T-cell (primary cell): ENCODE measurements around the gene MTHFD1. TPM values are rescaled to one million over a fixed set of nuclear protein-coding genes. Genes with fewer than 3 reads are reported as not detected.
A peak's percentile ranks its signal among the peaks of the same experiment; 100 is the strongest.

Experiments used
- ATAC-seq, 4 experiments: fragments of 200-7000 bp in 3 of 4; fragments of 150-1000 bp in 1 of 4; cut with Tn5 transposase; replicated peaks in 1 of 4; 1 replicate in 3 of 4; 2 replicates in 1 of 4; pipeline ENCODE4 v1.10.0; 2021; ENCODE audit warnings: moderate library complexity in 3 of 4, mild to moderate bottlenecking in 2 of 4, moderate number of reproducible peaks in 1 of 4
- CTCF ChIA-PET, 2 donors: fragments of 300-600 bp; sonication (Branson Sonifier 250); formaldehyde crosslinking; loops; one replicate each; lab custom pipeline; 2022; ENCODE audit warnings: antibody characterized with exemption in 2 of 2; lab: Charles Lee
- POLR2A ChIA-PET, 2 donors: fragments of 300-600 bp; sonication (Branson Sonifier 250); formaldehyde crosslinking; loops; one replicate each; lab custom pipeline; 2022; ENCODE audit warnings: antibody characterized with exemption in 2 of 2; lab: Charles Lee
- DNase-seq, 35 experiments: peaks; one replicate each; pipeline versions ENCODE4 v3.0.0 to v3.0.0-alpha.2; 2013 to 2023
- H3K27ac ChIP-seq: one replicate; pipeline ENCODE4 v1.5.1; 2013; ENCODE audit warnings: low read length
- H3K27me3 ChIP-seq, 2 experiments: replicated peaks in 1 of 2; 1 replicate in 1 of 2; 2 replicates in 1 of 2; pipeline versions ENCODE4 v1.6.1 to v1.7.0; 2013; ENCODE audit warnings: low read length in 1 of 2, mixed read lengths in 1 of 2; ENCODE audit not compliant: control insufficient read depth in 2 of 2, insufficient read depth in 2 of 2; ENCODE audit errors: extremely low read depth in 1 of 2
- H3K36me3 ChIP-seq, 2 donors: 1 replicate in 1 of 2; 2 replicates in 1 of 2; pipeline versions ENCODE4 v1.6.1 to v1.7.0; 2013; ENCODE audit warnings: low read length in 1 of 2; ENCODE audit not compliant: control insufficient read depth in 2 of 2, insufficient read depth in 1 of 2; ENCODE audit errors: extremely low read depth in 1 of 2
- H3K4me1 ChIP-seq, 2 experiments: 1 replicate in 1 of 2; 2 replicates in 1 of 2; pipeline versions ENCODE4 v1.6.1 to v1.7.0; 2013; ENCODE audit warnings: low read length in 2 of 2, mixed read lengths in 1 of 2; ENCODE audit not compliant: insufficient read depth in 2 of 2, control insufficient read depth in 1 of 2; ENCODE audit errors: extremely low read depth in 1 of 2
- H3K4me3 ChIP-seq, 2 donors: 1 replicate in 1 of 2; 2 replicates in 1 of 2; pipeline versions ENCODE4 v1.5.1 to v1.7.0; 2013; ENCODE audit warnings: mild to moderate bottlenecking in 2 of 2, low read length in 1 of 2, moderate library complexity in 1 of 2; ENCODE audit not compliant: control insufficient read depth in 1 of 2; ENCODE audit errors: extremely low read depth in 1 of 2
- H3K9me3 ChIP-seq: 2 replicates; pipeline ENCODE4 v1.7.0; 2013
- H3K27ac Mint-ChIP-seq, 2 donors: one replicate each; pipeline ENCODE4 v1.8.0; 2020 to 2021; ENCODE audit warnings: mild to moderate bottlenecking in 2 of 2, mixed read lengths in 2 of 2
- H3K27me3 Mint-ChIP-seq, 2 donors: one replicate each; pipeline ENCODE4 v1.8.0; 2021 to 2022; ENCODE audit warnings: mixed read lengths in 2 of 2
- H3K36me3 Mint-ChIP-seq: one replicate; pipeline ENCODE4 v1.8.0; 2021; ENCODE audit warnings: mixed read lengths
- H3K4me1 Mint-ChIP-seq, 3 donors: one replicate each; pipeline ENCODE4 v1.8.0; 2020 to 2022; ENCODE audit warnings: mixed read lengths in 3 of 3, mild to moderate bottlenecking in 1 of 3
- H3K4me3 Mint-ChIP-seq, 3 donors: one replicate each; pipeline ENCODE4 v1.8.0; 2020 to 2022; ENCODE audit warnings: mild to moderate bottlenecking in 3 of 3, mixed read lengths in 3 of 3, moderate library complexity in 3 of 3
- H3K9me3 Mint-ChIP-seq, 3 donors: one replicate each; pipeline ENCODE4 v1.8.0; 2020 to 2022; ENCODE audit warnings: mixed read lengths in 3 of 3
- WGBS: methylation state at CpG from one replicate; pipeline ENCODE4 v1.1.5; 2013; ENCODE audit warnings: missing lambda C conversion rate; ENCODE audit not compliant: insufficient coverage; 5-methylcytosine and 5-hydroxymethylcytosine counted together
- total RNA-seq, 35 experiments: library from RNA in 6 of 35; stranded (reverse) in 6 of 35; fragments of 120-200 nt in 1 of 35; gene quantifications; one replicate each; pipeline versions ENCODE4 v1.2.1 to v1.2.4 and lab custom pipeline; 2013 to 2026

Gene MTHFD1
- total RNA-seq, 5 donors from 2014 or later (not counting 1 experiment from before 2014, with no cell fraction given), result 27.6 to 48.9 (median 43.4) TPM

- DNase-seq, result peak in 7 of 35 experiments; percentile 6 to 57 (median 19)
- Histone ChIP-seq H3K4me1 (peaks cover 45% of the 10 kb centered on the region in 2 experiments), H3K36me3 (peaks cover 0 to 8% of the 10 kb centered on the region in 2 donors), H3K4me3 (peak overlapping the region; percentile 93 to 99), H3K27ac (peak overlapping the region; percentile 100), H3K9me3 (no peaks in the 10 kb centered on the region), H3K27me3 (no peaks in the 10 kb centered on the region)
- Mint-ChIP-seq H3K4me3 (peak overlapping the region; percentile 91 to 95 (median 92)), H3K27ac (peak overlapping the region; percentile 97 to 99), H3K27me3 (no peaks in the 10 kb centered on the region), H3K9me3 (no peaks in the 10 kb centered on the region), H3K4me1 (peaks cover 53 to 72% (median 66%) of the 10 kb centered on the region in 3 donors), H3K36me3 (peaks cover 19% of the 10 kb centered on the region)
- ChIA-PET POLR2A (interaction anchor here (0.5 to 1.3 kb wide), 7 partner anchors 8 to 21 kb away, joined by 3 to 15 read pairs (median 4); no protein-coding TSS in a partner anchor), CTCF (interaction anchor here (0.6 to 3.6 kb wide), 11 partner anchors 8 to 136 kb away, joined by 3 to 28 read pairs (median 3); no protein-coding TSS in a partner anchor)
- WGBS, result 0% methylated on average over 7 of the region's 8 CpGs
- ATAC-seq, result no peak
Observed at GRCh38 chr14:64501411-64502171, 113.4 kb downstream of the MTHFD1 start.

DNA sequence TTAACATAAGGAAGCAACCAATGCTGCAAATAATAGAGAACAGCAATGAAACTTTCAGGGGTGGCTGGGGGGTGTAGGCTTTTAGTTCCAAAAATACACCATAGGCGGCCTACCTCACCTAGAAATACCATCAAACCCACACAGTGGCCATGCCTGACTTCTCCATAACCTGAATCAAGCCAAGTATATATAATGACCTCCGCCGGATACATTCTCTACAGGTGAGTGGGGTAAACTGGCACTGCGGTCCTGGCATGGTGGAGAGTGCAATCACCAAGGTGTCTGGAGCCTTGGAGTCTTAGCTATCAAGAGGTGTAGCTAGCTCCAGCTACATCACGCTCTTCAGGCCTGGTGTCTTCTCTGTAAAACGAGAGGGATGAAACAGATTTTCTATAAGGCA lies 114.3 kb downstream of the MTHFD1 start:
- no peaks in the 10 kb centered on the region for H3K9me3 ChIP-seq
- DNase-seq, result peak in 15 of 35 experiments; percentile 5 to 59 (median 17)
- H3K4me3 Mint-ChIP-seq, result peak overlapping the region; percentile 91 to 95 (median 92)
- peak overlapping the region; percentile 97 to 99 for H3K27ac Mint-ChIP-seq
- peaks cover 0 to 8% of the 10 kb centered on the region in 2 donors for H3K36me3 ChIP-seq
- H3K4me3 ChIP-seq, result peak overlapping the region; percentile 93 to 99
- H3K27me3 ChIP-seq, result no peaks in the 10 kb centered on the region
- POLR2A ChIA-PET, result interaction anchor here (0.5 to 1.3 kb wide), 12 partner anchors 10 to 639 kb away, joined by 3 to 17 read pairs (median 4); no protein-coding TSS in a partner anchor
- H3K36me3 Mint-ChIP-seq, result peaks cover 15% of the 10 kb centered on the region
- no peak for ATAC-seq
- 0% methylated on average over 2 of the region's 6 CpGs for WGBS
- peak overlapping the region; percentile 100 for H3K27ac ChIP-seq
- H3K9me3 Mint-ChIP-seq, result no peaks in the 10 kb centered on the region
- peaks cover 55 to 72% (median 67%) of the 10 kb centered on the region in 3 donors for H3K4me1 Mint-ChIP-seq
- peaks cover 45 to 49% of the 10 kb centered on the region in 2 experiments for H3K4me1 ChIP-seq
- CTCF ChIA-PET, result interaction anchor here (0.6 to 3.6 kb wide), 9 partner anchors 9 to 114 kb away, joined by 3 to 28 read pairs (median 3); partner anchors contain the start of gene MTHFD1 (in 1 of the 2)
- H3K27me3 Mint-ChIP-seq, result no peaks in the 10 kb centered on the region

DNA sequence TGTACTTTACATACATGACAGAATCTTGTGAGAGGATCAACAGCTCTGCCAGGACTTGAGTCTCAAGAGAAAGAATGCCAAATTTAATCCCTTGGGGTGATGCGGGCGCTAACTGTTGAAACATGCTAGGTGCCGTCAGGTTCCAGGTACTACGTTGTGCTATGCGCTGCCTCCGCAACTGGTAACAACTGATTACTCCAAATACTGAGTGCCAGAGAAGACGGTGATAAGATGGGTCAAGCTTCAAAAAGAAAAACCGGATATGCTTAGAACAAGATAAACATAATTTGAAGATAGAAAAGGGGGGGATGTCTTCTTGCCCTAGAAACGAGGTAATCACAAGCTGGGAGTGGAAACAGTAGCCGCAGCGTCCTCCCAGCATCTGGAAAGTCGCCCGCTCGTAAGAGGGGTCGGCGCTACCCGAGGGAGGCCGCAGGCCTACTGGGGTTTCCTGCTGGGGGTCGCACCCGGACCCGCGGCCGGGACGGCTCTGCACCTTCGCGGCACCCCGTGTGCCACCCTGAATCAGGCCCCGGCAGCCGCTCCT lies 114.8 kb downstream of the MTHFD1 start:
- Mint-ChIP-seq H3K27me3 (no peaks in the 10 kb centered on the region), H3K36me3 (peaks cover 12% of the 10 kb centered on the region), H3K27ac (peak overlapping the region; percentile 97 to 99), H3K9me3 (no peaks in the 10 kb centered on the region), H3K4me3 (peak overlapping the region; percentile 91 to 95 (median 92)), H3K4me1 (peaks cover 55 to 72% (median 67%) of the 10 kb centered on the region in 3 donors)
- POLR2A ChIA-PET, result interaction anchor here (0.5 to 1.9 kb wide), 14 partner anchors 9 to 861 kb away, joined by 3 to 17 read pairs (median 4); no protein-coding TSS in a partner anchor
- no peak for ATAC-seq
- peak in 13 of 35 experiments; percentile 5 to 58 (median 20) for DNase-seq
- Histone ChIP-seq H3K4me3 (peak overlapping the region; percentile 93 to 99), H3K4me1 (peaks cover 45 to 54% of the 10 kb centered on the region in 2 experiments), H3K9me3 (no peaks in the 10 kb centered on the region), H3K27me3 (no peaks in the 10 kb centered on the region), H3K27ac (peak overlapping the region; percentile 100), H3K36me3 (peaks cover 0 to 6% of the 10 kb centered on the region in 2 donors)
- CTCF ChIA-PET, result interaction anchor here (0.6 to 3.6 kb wide), 7 partner anchors 8 to 115 kb away, joined by 3 to 28 read pairs (median 4); partner anchors contain the start of gene MTHFD1 (in 1 of the 2)
- 0% methylated on average over 26 of the region's 29 CpGs for WGBS

DNA sequence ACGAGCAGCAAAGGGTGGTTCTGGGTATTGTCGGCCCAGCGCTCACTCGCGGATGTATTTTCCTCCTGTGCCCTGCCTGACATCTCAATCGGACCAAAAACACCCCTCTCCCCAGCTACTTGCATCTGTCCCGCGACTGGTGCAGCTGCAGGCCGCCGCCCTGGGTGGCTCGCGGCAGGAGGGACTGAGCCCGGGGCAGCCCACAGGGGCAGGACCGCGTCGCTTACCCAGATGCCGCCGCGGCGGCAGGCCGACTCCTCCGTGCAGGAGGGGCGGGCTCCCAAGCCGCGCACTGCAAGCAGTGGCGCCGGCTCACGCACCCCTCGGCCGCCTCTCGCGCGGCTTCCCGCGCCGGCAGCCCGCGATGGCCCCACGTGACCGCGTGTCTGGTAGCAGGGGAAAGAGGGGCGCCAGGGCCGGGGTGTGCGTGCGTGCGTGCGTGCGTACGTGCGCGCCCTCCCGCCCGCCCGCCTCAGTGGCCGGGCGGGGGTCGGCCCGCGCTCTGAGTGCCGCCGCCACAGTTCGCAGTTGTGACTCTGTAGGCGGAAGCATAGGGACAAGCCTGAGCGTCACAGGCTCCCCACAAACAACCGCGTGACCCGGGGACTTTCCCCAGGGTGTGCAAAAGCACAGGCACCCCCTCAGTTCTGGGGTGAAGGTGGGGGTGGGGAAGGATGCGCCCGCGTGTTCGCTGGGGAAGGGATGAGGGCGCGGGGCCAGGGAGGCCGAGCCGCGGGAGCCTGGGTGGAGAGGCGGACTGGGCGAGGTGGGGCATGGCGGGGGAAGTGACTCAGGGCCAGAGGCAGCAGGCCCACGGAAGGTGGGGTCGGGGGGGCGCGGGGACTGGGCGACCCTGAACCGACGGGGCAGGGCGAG lies 115.5 kb downstream of the MTHFD1 start, which contains the start of gene ZBTB25:
Gene ZBTB25, minus strand, starts transcription at position 405 of the 876 bp plus-strand sequence. CDS start 13,305 bp downstream, outside the sequence.
- Histone ChIP-seq H3K27me3 (no peaks in the 10 kb centered on the region), H3K27ac (peak within 1 kb of the TSS; percentile 100), H3K4me1 (peaks cover 48 to 54% of the 10 kb centered on the region in 2 experiments), H3K4me3 (peak within 1 kb of the TSS; percentile 93 to 99), H3K9me3 (no peaks in the 10 kb centered on the region), H3K36me3 (peaks cover 0 to 2% of the 10 kb centered on the region in 2 donors)
- DNase-seq (peak; percentile 86 to 100 (median 99)), ATAC-seq (peak; percentile 66 to 77 (median 68))
- CTCF ChIA-PET, result interaction anchor here (0.6 to 3.6 kb wide), 6 partner anchors 8 to 266 kb away, joined by 3 to 28 read pairs (median 4); no protein-coding TSS in a partner anchor
- no peaks in the 10 kb centered on the region for H3K27me3 Mint-ChIP-seq
- H3K27ac Mint-ChIP-seq, result peak within 1 kb of the TSS; percentile 99
- H3K36me3 Mint-ChIP-seq, result peaks cover 10% of the 10 kb centered on the region
- peaks cover 60 to 79% (median 72%) of the 10 kb centered on the region in 3 donors for H3K4me1 Mint-ChIP-seq
- no peaks in the 10 kb centered on the region for H3K9me3 Mint-ChIP-seq
- H3K4me3 Mint-ChIP-seq, result peak within 1 kb of the TSS; percentile 91 to 95 (median 92)
- POLR2A ChIA-PET, result interaction anchor here (0.5 to 1.9 kb wide), 12 partner anchors 11 to 960 kb away, joined by 3 to 17 read pairs (median 4); no protein-coding TSS in a partner anchor
- under 1% methylated on average over 78 of the region's 87 CpGs for WGBS

DNA sequence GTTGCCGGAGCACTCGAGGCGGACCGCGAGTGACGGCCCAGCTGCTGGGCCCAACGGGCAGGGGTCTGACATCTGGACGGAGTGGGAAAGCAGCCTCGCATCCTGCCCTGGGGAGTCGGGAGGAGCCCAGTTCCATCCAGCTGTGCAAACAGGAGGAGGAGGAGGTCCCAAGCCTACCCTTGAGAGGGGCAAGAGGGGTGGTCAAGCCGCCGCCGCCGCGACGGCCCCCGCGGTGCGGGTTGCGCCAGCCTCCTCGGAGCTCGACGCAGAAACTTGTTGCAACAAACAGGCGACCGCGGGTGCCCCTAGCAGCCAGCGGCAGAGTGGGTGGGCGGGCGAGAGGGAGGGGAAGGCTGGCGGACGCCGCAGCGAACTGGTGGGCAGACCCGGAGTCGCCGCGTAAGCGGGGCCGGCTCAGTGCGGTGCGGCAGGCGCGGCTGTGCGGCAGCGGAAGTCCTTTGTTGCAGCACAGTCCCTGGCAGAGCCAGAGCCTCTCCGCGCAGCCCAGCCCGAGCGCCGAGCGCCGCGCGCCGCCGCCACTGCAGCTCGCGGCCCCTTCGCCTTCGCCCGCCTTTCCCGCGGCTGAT lies 116.2 kb downstream of the MTHFD1 start, which contains the start of gene ZBTB1:
Gene ZBTB1, plus strand, starts transcription at position 461 of the 587 bp plus-strand sequence. CDS start 16,735 bp downstream, outside the sequence.
- peak; percentile 47 to 63 (median 61) for ATAC-seq
- H3K4me3 Mint-ChIP-seq, result peak within 1 kb of the TSS; percentile 91 to 95 (median 92)

More for the DNA sequence above, 116.2 kb downstream of the MTHFD1 start, which contains the start of gene ZBTB1:
- under 1% methylated on average over 62 of the region's 63 CpGs for WGBS
- Mint-ChIP-seq H3K4me1 (peaks cover 60 to 79% (median 72%) of the 10 kb centered on the region in 3 donors), H3K27ac (peak within 1 kb of the TSS; percentile 99), H3K9me3 (no peaks in the 10 kb centered on the region), H3K27me3 (no peaks in the 10 kb centered on the region), H3K36me3 (peaks cover 10% of the 10 kb centered on the region)
- CTCF ChIA-PET, result interaction anchor here (0.6 to 0.7 kb wide), 3 partner anchors 9 to 265 kb away, joined by 3 to 4 read pairs (median 4); no protein-coding TSS in a partner anchor
- H3K9me3 ChIP-seq, result no peaks in the 10 kb centered on the region
- DNase-seq, result peak; percentile 72 to 92 (median 87)
- no peaks in the 10 kb centered on the region for H3K36me3 ChIP-seq
- POLR2A ChIA-PET, result interaction anchor here (0.6 to 1.9 kb wide), 6 partner anchors 11 to 961 kb away, joined by 3 to 13 read pairs (median 6); no protein-coding TSS in a partner anchor
- peak within 1 kb of the TSS; percentile 89 to 93 for H3K4me3 ChIP-seq
- H3K27ac ChIP-seq, result peak within 1 kb of the TSS; percentile 100
- no peaks in the 10 kb centered on the region for H3K27me3 ChIP-seq
- H3K4me1 ChIP-seq, result peaks cover 44 to 56% of the 10 kb centered on the region in 2 experiments
